GM18868 (cell line): ENCODE measurements around the gene ALDH3B1.

Experiments
- ATAC-seq: cut with Tn5 transposase; IDR thresholded peaks from one replicate; pipeline ENCODE4 v1.9.1; 2021; ENCODE audit warnings: mild to moderate bottlenecking, moderate library complexity; ENCODE audit not compliant: unreplicated experiment

Gene ALDH3B1

DNA sequence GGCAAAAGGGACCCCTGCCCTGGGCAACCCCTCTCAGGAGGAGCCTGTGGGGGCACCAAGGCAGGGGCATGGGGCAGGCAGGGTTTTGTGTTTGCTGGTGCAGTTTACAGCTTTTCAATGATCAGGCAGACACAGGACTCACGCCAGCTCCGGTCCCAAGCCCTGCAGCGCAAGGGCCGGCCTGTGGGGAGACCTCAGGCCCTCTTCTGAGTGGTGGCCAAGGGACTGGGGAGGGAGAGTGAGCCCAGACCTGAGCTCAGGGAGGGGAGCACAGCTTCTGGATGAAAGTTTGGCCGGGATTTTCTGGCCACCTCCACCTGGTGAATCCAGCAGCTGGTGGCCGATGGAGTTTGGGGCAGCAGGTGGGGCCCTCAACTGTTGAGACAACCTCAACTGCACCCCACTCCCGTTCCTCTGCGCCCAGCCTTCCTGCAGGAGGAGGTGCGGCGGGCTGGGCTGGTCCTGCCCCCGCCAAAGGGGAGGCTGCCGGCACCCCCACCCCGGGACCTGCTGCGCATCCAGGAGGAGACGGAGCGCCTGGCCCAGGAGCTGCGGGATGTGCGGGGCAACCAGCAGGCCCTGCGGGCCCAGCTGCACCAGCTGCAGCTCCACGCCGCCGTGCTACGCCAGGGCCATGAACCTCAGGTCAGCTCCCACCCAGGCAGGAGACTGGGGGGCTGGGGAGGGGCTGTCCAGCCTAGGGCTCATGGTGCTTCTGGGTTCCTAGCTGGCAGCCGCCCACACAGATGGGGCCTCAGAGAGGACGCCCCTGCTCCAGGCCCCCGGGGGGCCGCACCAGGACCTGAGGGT is 32.3 kb downstream of the ALDH3B1 start:
- no peak for ATAC-seq

- ATAC-seq: no peak
These were observed 32.9 kb downstream of the ALDH3B1 start for GRCh38 chr11:68043029-68043348.

- ATAC-seq: no peak
These were observed 33.4 kb downstream of the ALDH3B1 start for GRCh38 chr11:68043349-68044144.

DNA sequence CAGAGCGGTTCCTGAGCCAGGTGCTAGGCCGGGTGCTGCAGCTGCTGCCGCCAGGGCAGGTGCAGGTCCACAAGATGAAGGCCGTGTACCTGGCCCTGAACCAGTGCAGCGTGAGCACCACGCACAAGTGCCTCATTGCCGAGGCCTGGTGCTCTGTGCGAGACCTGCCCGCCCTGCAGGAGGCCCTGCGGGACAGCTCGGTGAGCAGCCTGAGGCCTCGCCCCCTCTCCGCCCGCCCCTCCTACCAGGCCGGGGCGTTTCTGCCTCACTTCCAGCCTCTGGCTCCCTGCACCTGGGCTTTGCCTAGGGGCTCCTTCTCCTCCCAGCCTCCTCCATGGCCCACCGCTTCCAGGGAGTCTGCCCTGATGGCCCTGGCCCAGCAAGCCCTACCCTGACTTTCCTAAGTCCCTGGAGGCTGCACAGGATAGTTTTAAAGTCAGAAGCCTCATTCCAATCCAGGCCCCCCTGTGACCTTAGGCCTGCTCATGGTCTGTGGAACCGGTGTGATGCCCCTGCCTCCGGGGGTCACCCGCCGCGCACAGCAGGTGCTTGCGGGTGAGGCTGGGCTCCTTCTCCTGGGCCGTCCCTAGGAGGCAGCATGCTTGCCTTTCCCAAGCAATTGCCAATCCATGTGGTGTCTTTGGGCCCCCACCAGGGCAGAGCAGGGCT is 34.2 kb downstream of the ALDH3B1 start:
- ATAC-seq: no peak

GRCh38 chr11:68044898-68045351 is 34.8 kb downstream of the ALDH3B1 start:
- ATAC-seq: no peak

GRCh38 chr11:68047437-68048290 is 37.5 kb downstream of the ALDH3B1 start:
- no peak for ATAC-seq

DNA sequence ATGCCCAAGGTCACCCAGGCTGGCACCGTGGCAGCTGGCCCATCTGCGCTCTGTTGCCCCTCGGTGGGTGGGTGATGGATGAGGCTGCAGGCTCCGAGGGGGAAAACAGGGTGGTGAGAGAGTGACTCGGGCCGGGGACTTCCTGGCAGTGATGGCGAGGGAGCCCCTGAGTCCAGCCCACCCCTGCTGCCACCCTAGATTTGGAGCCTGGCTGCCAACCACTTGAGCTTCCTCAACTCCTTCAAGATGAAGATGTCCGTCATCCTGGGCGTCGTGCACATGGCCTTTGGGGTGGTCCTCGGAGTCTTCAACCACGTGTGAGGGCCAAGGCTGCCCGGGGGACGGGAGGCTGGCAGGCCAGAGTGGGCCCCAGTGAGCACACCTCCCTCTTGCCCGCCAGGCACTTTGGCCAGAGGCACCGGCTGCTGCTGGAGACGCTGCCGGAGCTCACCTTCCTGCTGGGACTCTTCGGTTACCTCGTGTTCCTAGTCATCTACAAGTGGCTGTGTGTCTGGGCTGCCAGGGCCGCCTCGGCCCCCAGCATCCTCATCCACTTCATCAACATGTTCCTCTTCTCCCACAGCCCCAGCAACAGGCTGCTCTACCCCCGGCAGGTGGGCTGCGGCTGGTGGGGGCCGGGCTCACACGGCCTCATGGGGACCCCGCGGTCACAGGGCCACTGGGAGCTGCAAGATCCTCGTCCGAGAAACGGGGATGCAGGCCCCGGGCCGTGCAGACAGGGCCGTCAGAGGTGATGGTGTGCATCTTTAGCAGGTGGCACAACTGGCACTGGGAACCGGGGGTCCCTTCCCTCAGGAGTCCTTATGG is 38.8 kb downstream of the ALDH3B1 start:
- ATAC-seq: no peak

DNA sequence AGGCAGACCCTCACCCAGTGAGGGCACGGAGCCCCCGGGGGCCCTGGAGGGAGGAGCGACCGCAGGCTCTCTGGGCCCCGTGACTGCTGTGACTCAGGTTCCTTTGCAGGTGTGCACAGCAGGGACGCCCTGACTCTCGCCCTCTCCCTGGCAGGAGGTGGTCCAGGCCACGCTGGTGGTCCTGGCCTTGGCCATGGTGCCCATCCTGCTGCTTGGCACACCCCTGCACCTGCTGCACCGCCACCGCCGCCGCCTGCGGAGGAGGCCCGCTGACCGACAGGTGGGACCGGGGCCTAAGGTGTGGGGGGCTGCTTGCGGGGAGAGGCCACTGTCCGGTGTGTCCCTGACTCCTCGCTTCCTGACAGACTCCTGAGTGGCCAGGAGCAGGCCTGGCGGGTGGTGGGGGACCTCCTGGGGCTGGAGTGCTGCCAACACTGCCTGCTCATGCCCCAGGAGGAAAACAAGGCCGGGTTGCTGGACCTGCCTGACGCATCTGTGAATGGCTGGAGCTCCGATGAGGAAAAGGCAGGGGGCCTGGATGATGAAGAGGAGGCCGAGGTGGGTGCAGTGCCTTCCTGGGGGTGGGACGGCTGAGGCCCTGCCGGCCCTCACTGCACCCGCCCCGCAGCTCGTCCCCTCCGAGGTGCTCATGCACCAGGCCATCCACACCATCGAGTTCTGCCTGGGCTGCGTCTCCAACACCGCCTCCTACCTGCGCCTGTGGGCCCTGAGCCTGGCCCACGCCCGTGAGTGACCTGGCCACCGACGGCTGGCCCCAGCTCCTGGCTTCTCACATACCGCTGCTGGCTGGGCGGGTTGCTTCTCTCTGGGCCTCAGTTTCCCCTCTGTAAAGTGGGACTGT is 39.6 kb downstream of the ALDH3B1 start:
- no peak for ATAC-seq

DNA sequence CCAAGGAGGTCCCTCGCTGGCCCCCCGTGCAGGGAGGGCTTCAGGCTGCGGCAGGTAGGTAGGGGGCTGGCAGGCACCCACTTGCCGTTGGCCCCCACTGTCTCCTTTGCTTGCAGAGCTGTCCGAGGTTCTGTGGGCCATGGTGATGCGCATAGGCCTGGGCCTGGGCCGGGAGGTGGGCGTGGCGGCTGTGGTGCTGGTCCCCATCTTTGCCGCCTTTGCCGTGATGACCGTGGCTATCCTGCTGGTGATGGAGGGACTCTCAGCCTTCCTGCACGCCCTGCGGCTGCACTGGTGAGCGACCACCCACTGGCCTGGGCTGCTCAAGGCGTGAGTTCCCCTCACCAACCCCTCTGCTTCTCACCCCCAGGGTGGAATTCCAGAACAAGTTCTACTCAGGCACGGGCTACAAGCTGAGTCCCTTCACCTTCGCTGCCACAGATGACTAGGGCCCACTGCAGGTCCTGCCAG is 40.3 kb downstream of the ALDH3B1 start:
- no peak for ATAC-seq

- ATAC-seq: no peak
These were observed 41.3 kb downstream of the ALDH3B1 start for GRCh38 chr11:68051191-68052136.

DNA sequence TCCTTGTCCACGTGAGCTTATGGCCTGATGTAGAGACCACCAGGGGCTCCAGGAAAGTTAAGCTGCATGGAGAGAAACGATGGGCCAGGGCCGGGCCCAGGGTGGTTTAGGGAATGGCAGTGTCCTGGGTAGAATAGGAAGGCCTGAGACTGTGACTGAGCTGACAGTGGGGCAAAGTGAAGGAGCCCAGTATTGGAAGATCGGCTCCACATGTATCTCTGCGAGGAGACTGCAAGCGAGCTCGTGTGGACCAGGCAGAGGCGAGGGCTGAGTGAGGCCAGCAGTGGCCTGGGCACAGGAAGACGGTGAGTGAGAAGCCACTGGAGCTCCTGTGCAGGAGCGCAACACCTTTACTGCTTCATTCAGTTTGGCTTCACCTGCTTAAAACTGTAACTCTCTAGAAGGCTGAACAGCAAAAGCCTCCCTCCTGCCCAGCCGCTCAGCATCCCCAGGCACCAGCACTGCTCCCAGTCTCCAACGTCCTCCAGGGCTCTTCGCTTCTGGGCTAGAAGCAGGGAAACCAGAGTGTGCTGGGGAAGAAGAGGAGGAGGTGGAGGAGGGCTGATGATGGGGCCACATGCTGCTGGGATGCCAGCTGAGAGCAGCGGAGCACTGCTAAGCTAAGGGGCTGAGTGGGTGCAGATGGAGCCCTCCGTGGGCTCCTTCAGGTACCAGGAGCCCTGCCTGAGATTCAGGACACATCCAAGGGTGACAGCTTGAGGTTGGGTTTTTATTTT is 42.2 kb downstream of the ALDH3B1 start:
- no peak for ATAC-seq

DNA sequence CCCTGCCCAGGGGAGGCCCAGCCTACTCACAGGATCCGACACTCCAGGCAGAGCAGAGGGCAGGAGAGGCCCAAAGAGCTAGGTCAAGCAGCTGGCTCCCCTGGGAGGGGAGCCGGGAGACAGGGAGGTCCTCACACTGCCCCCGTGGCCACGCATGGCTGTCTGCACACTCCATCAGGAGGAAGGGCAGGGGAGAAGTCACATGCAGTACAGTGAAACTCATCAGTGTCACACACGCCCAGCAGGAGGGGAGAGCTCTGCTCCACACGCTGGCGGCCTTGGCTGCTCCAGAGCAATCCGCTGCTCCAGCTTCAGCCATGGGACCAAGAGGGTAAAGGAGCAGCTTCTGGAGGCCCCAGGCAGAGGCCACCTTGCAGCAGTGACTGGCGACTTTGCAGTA is 43.0 kb downstream of the ALDH3B1 start:
- no peak for ATAC-seq

GRCh38 chr11:68053981-68054812 is 44.1 kb downstream of the ALDH3B1 start:
- no peak for ATAC-seq

- ATAC-seq: no peak
These were observed 46.5 kb downstream of the ALDH3B1 start for GRCh38 chr11:68056317-68057285.

- no peak for ATAC-seq
These were observed 47.7 kb downstream of the ALDH3B1 start for GRCh38 chr11:68057807-68058206.
